H9 (cell line): Measurements from ENCODE around the gene RGS9. TPM values are rescaled to one million over a fixed set of nuclear protein-coding genes. Genes with fewer than 3 reads are reported as not detected.

Experiments
- DNase-seq: peaks from one replicate; pipeline ENCODE4 v3.0.0-alpha.2; 2017
- H2AFZ ChIP-seq: one replicate; pipeline ENCODE4 v1.6.1; 2013; ENCODE audit warnings: mild to moderate bottlenecking, low read length, control low read depth, moderate library complexity
- H2AK5ac ChIP-seq: 2 replicates; pipeline ENCODE4 v1.6.1; 2013; ENCODE audit warnings: low read length, control low read depth, mixed read lengths; ENCODE audit not compliant: insufficient read length
- H2BK120ac ChIP-seq: one replicate; pipeline ENCODE4 v1.6.1; 2013; ENCODE audit warnings: low read depth, mild to moderate bottlenecking, low read length, control low read depth, inconsistent platforms; ENCODE audit not compliant: poor library complexity, severe bottlenecking
- H2BK12ac ChIP-seq: 2 replicates; pipeline ENCODE4 v1.6.1; 2013; ENCODE audit warnings: low read length, control low read depth, mixed read lengths, low read depth; ENCODE audit not compliant: insufficient read length
- H2BK15ac ChIP-seq: 2 replicates; pipeline ENCODE4 v1.6.1; 2013; ENCODE audit warnings: low read depth, low read length, control low read depth
- H2BK20ac ChIP-seq: one replicate; pipeline ENCODE4 v1.6.1; 2013; ENCODE audit warnings: low read depth, mild to moderate bottlenecking, low read length, control low read depth, inconsistent platforms; ENCODE audit not compliant: poor library complexity, severe bottlenecking
- H2BK5ac ChIP-seq: 2 replicates; pipeline ENCODE4 v1.6.1; 2013; ENCODE audit warnings: low read length, control low read depth, mixed read lengths; ENCODE audit not compliant: insufficient read length
- H3K14ac ChIP-seq: 2 replicates; pipeline ENCODE4 v1.6.1; 2013; ENCODE audit warnings: low read length, control low read depth; ENCODE audit not compliant: insufficient read depth
- H3K18ac ChIP-seq: 2 replicates; pipeline ENCODE4 v1.6.1; 2013; ENCODE audit warnings: low read depth, mild to moderate bottlenecking, mixed read lengths, low read length, control low read depth; ENCODE audit not compliant: insufficient read length
- H3K23ac ChIP-seq: 2 replicates; pipeline ENCODE4 v1.6.1; 2013; ENCODE audit warnings: low read length, control low read depth, mixed read lengths, low read depth; ENCODE audit not compliant: insufficient read length
- H3K23me2 ChIP-seq: 2 replicates; pipeline ENCODE4 v1.6.1; 2013; ENCODE audit warnings: low read depth, mild to moderate bottlenecking, mixed read lengths, low read length, control low read depth; ENCODE audit not compliant: insufficient read length, poor library complexity, severe bottlenecking
- H3K27ac ChIP-seq: 2 replicates; pipeline ENCODE4 v1.5.1; 2013; ENCODE audit warnings: low read length, control low read depth, mixed read lengths, low read depth; ENCODE audit not compliant: insufficient read length
- H3K27me3 ChIP-seq: 2 replicates; pipeline ENCODE4 v1.6.1; 2013; ENCODE audit warnings: low read length, control low read depth, inconsistent platforms; ENCODE audit not compliant: insufficient read depth
- H3K4ac ChIP-seq: 2 replicates; pipeline ENCODE4 v1.6.1; 2013; ENCODE audit warnings: low read depth, mild to moderate bottlenecking, control low read depth, inconsistent platforms, low read length, moderate library complexity
- H3K4me1 ChIP-seq: 2 replicates; pipeline ENCODE4 v1.6.1; 2013; ENCODE audit warnings: low read length, control low read depth, inconsistent platforms; ENCODE audit not compliant: insufficient read depth
- H3K4me2 ChIP-seq: 2 replicates; pipeline ENCODE4 v1.6.1; 2013; ENCODE audit warnings: low read length, control low read depth, mixed read lengths; ENCODE audit not compliant: insufficient read length, insufficient read depth
- H3K56ac ChIP-seq: 2 replicates; pipeline ENCODE4 v1.6.1; 2013; ENCODE audit warnings: low read depth, mild to moderate bottlenecking, mixed read lengths, low read length, control low read depth; ENCODE audit not compliant: insufficient read length
- H3K79me1 ChIP-seq: 2 replicates; pipeline ENCODE4 v1.6.1; 2013; ENCODE audit warnings: low read depth, mild to moderate bottlenecking, moderate library complexity, low read length, control low read depth, inconsistent platforms; ENCODE audit not compliant: insufficient read depth, poor library complexity, severe bottlenecking
- H3K79me2 ChIP-seq: 2 replicates; pipeline ENCODE4 v1.6.1; 2013; ENCODE audit warnings: low read length, control low read depth, inconsistent platforms; ENCODE audit not compliant: insufficient read depth
- H3K9ac ChIP-seq: 2 replicates; pipeline ENCODE4 v1.6.1; 2013; ENCODE audit warnings: low read length, control low read depth, mixed read lengths; ENCODE audit not compliant: insufficient read length; ENCODE audit errors: extremely low read depth
- H3K9me3 ChIP-seq: one replicate; pipeline ENCODE4 v1.6.1; 2013; ENCODE audit warnings: low read depth, low read length, inconsistent platforms; ENCODE audit not compliant: control insufficient read depth
- H3T11ph ChIP-seq: one replicate; pipeline ENCODE4 v1.6.1; 2013; ENCODE audit warnings: mild to moderate bottlenecking, low read length, control low read depth, inconsistent platforms
- H4K20me1 ChIP-seq: one replicate; pipeline ENCODE4 v1.6.1; 2013; ENCODE audit not compliant: control insufficient read depth, insufficient read length, insufficient read depth
- H4K5ac ChIP-seq: 2 replicates; pipeline ENCODE4 v1.6.1; 2013; ENCODE audit warnings: low read depth, mild to moderate bottlenecking, mixed read lengths, low read length, control low read depth; ENCODE audit not compliant: insufficient read length
- H4K8ac ChIP-seq: replicated peaks from 2 replicates; pipeline ENCODE4 v1.6.1; 2013; ENCODE audit warnings: low read length, control low read depth, mixed read lengths, low read depth; ENCODE audit not compliant: insufficient read length
- H4K91ac ChIP-seq: 2 replicates; pipeline ENCODE4 v1.6.1; 2013; ENCODE audit warnings: low read depth, mild to moderate bottlenecking, moderate library complexity, mixed read lengths, low read length, control low read depth; ENCODE audit not compliant: insufficient read length
- H3K27ac Mint-ChIP-seq, 3 experiments: 2 replicates in 2 of 3; 3 replicates in 1 of 3; pipeline ENCODE4 v1.8.0; 2020 to 2021; ENCODE audit warnings: mixed read lengths in 3 of 3, mild to moderate bottlenecking in 1 of 3, moderate library complexity in 1 of 3
- H3K27me3 Mint-ChIP-seq: 2 replicates; pipeline ENCODE4 v1.8.0; 2021; ENCODE audit warnings: low read depth, mild to moderate bottlenecking, moderate library complexity, mixed read lengths
- H3K36me3 Mint-ChIP-seq, 3 experiments: 2 replicates in 2 of 3; 3 replicates in 1 of 3; pipeline ENCODE4 v1.8.0; 2020 to 2021; ENCODE audit warnings: low read depth in 3 of 3, mixed read lengths in 3 of 3; ENCODE audit not compliant: insufficient read depth in 1 of 3
- H3K4me1 Mint-ChIP-seq, 2 experiments: 2 replicates each; pipeline ENCODE4 v1.8.0; 2020; ENCODE audit warnings: mixed read lengths in 2 of 2
- H3K4me3 Mint-ChIP-seq, 2 experiments: 2 replicates in 1 of 2; 3 replicates in 1 of 2; pipeline ENCODE4 v1.8.0; 2020 to 2021; ENCODE audit warnings: mild to moderate bottlenecking in 2 of 2, mixed read lengths in 2 of 2, moderate library complexity in 1 of 2
- H3K9me3 Mint-ChIP-seq, 2 experiments: 2 replicates in 1 of 2; 3 replicates in 1 of 2; pipeline ENCODE4 v1.8.0; 2020; ENCODE audit warnings: mild to moderate bottlenecking in 2 of 2, mixed read lengths in 2 of 2, moderate library complexity in 1 of 2
- CTCF ChIP-seq: fragments of 200-600 bp; sonication (generic); conservative IDR thresholded peaks from 3 replicates; pipeline ENCODE4 v1.8.0; 2021; ENCODE audit warnings: antibody characterized with exemption, mild to moderate bottlenecking
- WGBS: extraction: QIAGEN DNeasy Blood & Tissue Kit; methylation state at CpG from one replicate; pipeline ENCODE4 v1.1.7; 2013; ENCODE audit warnings: missing lambda C conversion rate, low lambda C conversion rate, mixed read lengths; ENCODE audit not compliant: insufficient read length; ENCODE audit errors: extremely low coverage; 5-methylcytosine and 5-hydroxymethylcytosine counted together
- total RNA-seq: library from RNA; stranded (reverse); gene quantifications from 2 replicates; pipeline ENCODE4 v1.2.1, GENCODE V29; 2021

RGS9 gene
- total RNA-seq, 1 experiment from 2014 or later = 12.0 TPM

- Histone ChIP-seq H2BK15ac (peak overlapping the region; percentile 82; the same call in 1 of the 2 replicates), H3K14ac (no peak overlapping the region), H3K23ac (no peak overlapping the region), H3T11ph (no peak overlapping the region), H3K18ac (no peak overlapping the region), H4K8ac (no peak overlapping the region), H3K27ac (no peak overlapping the region), H3K4ac (no peak overlapping the region), H3K4me2 (no peak overlapping the region), H2BK20ac (no peak overlapping the region), H4K5ac (no peak overlapping the region), H3K27me3 (no peaks in the 10 kb centered on the region), H4K20me1 (no peaks in the 10 kb centered on the region), H2AK5ac (no peak overlapping the region), H3K23me2 (peaks cover 3% of the 10 kb centered on the region), H2BK120ac (no peak overlapping the region), H3K9me3 (no peaks in the 10 kb centered on the region), H3K79me1 (no peaks in the 10 kb centered on the region), H3K4me1 (peaks cover 8% of the 10 kb centered on the region; the same call in 1 of the 2 replicates), H3K56ac (no peak overlapping the region), H2AFZ (no peak overlapping the region), H3K9ac (no peak overlapping the region), H2BK12ac (peak overlapping the region; percentile 88), H4K91ac (no peak overlapping the region), H2BK5ac (no peak overlapping the region), H3K79me2 (no peaks in the 10 kb centered on the region)
- no peak for DNase-seq
- Mint-ChIP-seq H3K27me3 (peaks cover 2% of the 10 kb centered on the region), H3K4me1 (peaks cover 36 to 40% of the 10 kb centered on the region in 2 experiments), H3K27ac (no peak overlapping the region), H3K4me3 (no peak overlapping the region; a peak in 1 of 5 replicates), H3K36me3 (no peaks in the 10 kb centered on the region), H3K9me3 (no peaks in the 10 kb centered on the region)
- WGBS = no CpG with 5 or more reads among the region's 9 CpGs
- no peak for TF ChIP-seq CTCF
These were observed 44.3 kb downstream of the RGS9 start for GRCh38 chr17:65181237-65182061.
